Esophagus (tissue), 2 donors: Measurements from ENCODE around the gene TRIM72. TPM values are rescaled to one million over a fixed set of nuclear protein-coding genes. Genes with fewer than 3 reads are reported as not detected.
"Not testable (repeated sequence)": the region's sequence is repeated elsewhere in the genome, so short reads cannot be mapped to it uniquely, and the experiment has no call there.

Source experiments
- H3K27ac ChIP-seq, 2 donors: one replicate each; pipeline ENCODE4 v1.5.1; 2013; ENCODE audit warnings: low read depth in 2 of 2, mild to moderate bottlenecking in 2 of 2, inconsistent platforms in 1 of 2, low read length in 1 of 2, moderate library complexity in 1 of 2
- H3K27me3 ChIP-seq, 2 donors: one replicate each; pipeline ENCODE4 v1.6.1; 2013; ENCODE audit warnings: low read length in 2 of 2, control low read depth in 1 of 2, mild to moderate bottlenecking in 1 of 2; ENCODE audit not compliant: insufficient read depth in 2 of 2, control insufficient read depth in 1 of 2
- H3K36me3 ChIP-seq, 2 donors: one replicate each; pipeline ENCODE4 v1.6.1; 2013; ENCODE audit warnings: low read length in 1 of 2; ENCODE audit not compliant: control insufficient read depth in 2 of 2, insufficient read depth in 2 of 2
- H3K4me1 ChIP-seq, 2 donors: one replicate each; pipeline ENCODE4 v1.6.1; 2013; ENCODE audit warnings: low read length in 1 of 2; ENCODE audit not compliant: control insufficient read depth in 2 of 2, insufficient read depth in 2 of 2
- H3K4me3 ChIP-seq, 2 donors: one replicate each; pipeline ENCODE4 v1.5.1; 2013; ENCODE audit warnings: low read length in 2 of 2, mild to moderate bottlenecking in 2 of 2, low read depth in 1 of 2, moderate library complexity in 1 of 2
- H3K9me3 ChIP-seq, 2 donors: one replicate each; pipeline ENCODE4 v1.6.1; 2013; ENCODE audit warnings: mild to moderate bottlenecking in 2 of 2, low read depth in 1 of 2, low read length in 1 of 2, moderate library complexity in 1 of 2; ENCODE audit not compliant: control insufficient read depth in 2 of 2, insufficient read depth in 1 of 2
- WGBS, 2 donors: extraction: QIAGEN DNeasy Blood & Tissue Kit; methylation state at CpG; one replicate each; pipeline ENCODE4 v1.1.7; 2013; 5-methylcytosine and 5-hydroxymethylcytosine counted together
- polyA plus RNA-seq, 2 donors: library from polyadenylated mRNA; stranded (reverse); fragments of 200-250 nt; gene quantifications; one replicate each; pipeline ENCODE4 v1.2.3, GENCODE V29; 2013
- donor health status: healthy with polysubstance abuse.
- donor health status: Bipolar disorder and iron deficiency.

The TRIM72 gene
- polyA plus RNA-seq, result under 1 TPM; 0.02 to 0.04 TPM

DNA sequence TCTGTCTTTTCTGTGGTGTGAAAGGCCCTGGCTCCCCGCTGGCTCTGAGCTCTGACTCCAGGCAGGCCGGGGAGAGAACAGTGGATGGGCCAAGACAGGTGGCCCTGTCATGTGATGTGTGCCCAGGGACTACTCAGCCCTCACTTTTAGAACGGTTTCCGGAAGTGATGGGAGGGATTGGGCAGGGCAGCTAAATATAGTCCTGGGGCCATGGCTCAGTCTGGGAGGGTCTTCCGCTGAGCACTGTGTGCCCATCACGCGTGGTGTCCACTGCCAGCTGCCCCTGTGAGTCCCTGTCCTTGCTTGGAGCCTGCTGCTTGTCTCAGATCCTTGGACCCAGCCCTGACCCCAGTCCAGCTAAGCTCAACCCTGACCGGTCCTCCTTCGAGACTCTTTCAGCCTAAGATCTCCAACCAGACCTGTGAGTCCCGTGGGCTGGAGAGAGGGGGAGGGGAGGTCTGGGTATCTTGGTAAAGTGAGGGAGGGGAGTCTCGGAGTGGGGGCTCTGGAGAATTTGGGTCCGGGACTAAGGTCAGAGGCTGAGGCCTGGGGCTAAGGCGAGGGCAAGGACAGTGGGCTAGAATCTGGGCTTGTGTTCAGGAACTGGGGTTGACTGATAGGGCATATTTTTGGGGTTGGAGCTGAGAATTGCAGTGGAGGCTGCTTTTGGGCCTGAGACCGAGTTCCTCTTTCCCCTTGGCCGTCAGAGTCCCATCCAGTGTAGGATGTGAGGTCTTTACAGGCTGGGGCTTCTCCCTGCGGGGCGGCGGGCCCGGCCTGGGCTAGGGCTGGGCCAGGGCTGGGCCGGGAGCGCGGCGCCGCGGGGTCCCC lies at the start of gene TRIM72:
Gene TRIM72 (plus strand): TSS at position 243 of the 831 bp plus-strand sequence. CDS start 620 bp downstream, outside the sequence.
- H3K9me3 ChIP-seq, result no peaks in the 10 kb centered on the region
- no peak within 1 kb of the TSS for H3K27ac ChIP-seq
- peak within 1 kb of the TSS; percentile 22 to 25 for H3K4me3 ChIP-seq
- peaks cover 0 to 21% of the 10 kb centered on the region in 2 donors for H3K27me3 ChIP-seq
- peaks cover 8 to 28% of the 10 kb centered on the region in 2 donors for H3K4me1 ChIP-seq
- no peaks in the 10 kb centered on the region for H3K36me3 ChIP-seq
- 73 to 74% methylated on average over 24 to 25 of the region's 25 CpGs for WGBS, 2 donors

GRCh38 chr16:31167315-31167714 lies 46.6 kb upstream of the TRIM72 start:
- no peaks in the 10 kb centered on the region for H3K27me3 ChIP-seq

DNA sequence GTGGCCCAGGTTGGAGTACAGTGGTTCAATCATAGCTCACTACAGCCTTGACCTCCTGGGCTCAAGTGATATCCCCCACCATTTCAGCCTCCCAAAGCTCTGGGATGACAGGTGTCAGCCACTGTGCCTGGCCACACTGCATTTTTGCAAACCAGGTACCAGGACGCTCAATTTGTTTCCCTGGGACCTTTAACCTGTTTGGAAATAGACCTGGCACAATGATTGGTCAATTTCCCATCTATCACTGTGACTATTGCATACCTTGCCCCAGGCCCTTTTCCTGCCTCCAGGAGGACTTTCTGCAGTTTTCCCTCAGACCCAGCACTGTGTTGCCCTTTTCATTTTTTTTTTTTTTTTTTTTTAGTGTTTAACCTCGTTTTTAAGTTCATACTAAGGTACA lies 45.1 kb upstream of the TRIM72 start:
- no peaks in the 10 kb centered on the region for H3K36me3 ChIP-seq
- no peaks in the 10 kb centered on the region for H3K27me3 ChIP-seq
- WGBS, 2 donors, result 62 to 77% methylated on average over 2 of the region's 2 CpGs
- no peak overlapping the region for H3K27ac ChIP-seq
- H3K4me1 ChIP-seq, result no peaks in the 10 kb centered on the region
- H3K4me3 ChIP-seq, result no peak overlapping the region
- no peaks in the 10 kb centered on the region for H3K9me3 ChIP-seq

More at GRCh38 chr16:31167315-31167714, 46.6 kb upstream of the TRIM72 start:
- no peaks in the 10 kb centered on the region for H3K4me1 ChIP-seq
- H3K36me3 ChIP-seq, result no peaks in the 10 kb centered on the region
- H3K27ac ChIP-seq, result no peak overlapping the region
- no peaks in the 10 kb centered on the region for H3K9me3 ChIP-seq
- no peak overlapping the region for H3K4me3 ChIP-seq
- WGBS, 2 donors, result 83 to 90% methylated on average over 8 of the region's 8 CpGs

DNA sequence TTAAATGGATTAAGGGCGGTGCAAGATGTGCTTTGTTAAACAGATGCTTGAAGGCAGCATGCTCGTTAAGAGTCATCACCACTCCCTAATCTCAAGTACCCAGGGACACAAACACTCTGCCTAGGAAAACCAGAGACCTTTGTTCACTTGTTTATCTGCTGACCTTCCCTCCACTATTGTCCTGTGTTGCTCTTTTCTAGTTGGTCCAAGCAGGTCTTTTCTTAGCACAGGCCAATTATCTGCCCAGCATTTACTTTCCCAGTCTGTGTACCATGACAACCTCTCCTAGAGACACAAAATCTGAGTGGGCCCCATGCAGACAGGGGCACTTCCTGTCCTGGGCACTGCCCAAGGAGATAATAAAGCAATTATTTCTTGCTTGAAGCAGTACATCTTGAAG lies 43.9 kb upstream of the TRIM72 start:
- WGBS, 2 donors, result no CpG with 5 or more reads among the region's 2 CpGs
- not testable (repeated sequence) for H3K9me3 ChIP-seq, H3K27me3 ChIP-seq, H3K36me3 ChIP-seq, H3K4me1 ChIP-seq, H3K27ac ChIP-seq, H3K4me3 ChIP-seq

GRCh38 chr16:31177136-31177535 lies 36.8 kb upstream of the TRIM72 start:
- H3K4me1 ChIP-seq, result no peaks in the 10 kb centered on the region
- H3K4me3 ChIP-seq, result no peak overlapping the region
- WGBS, 2 donors, result 62 to 63% methylated on average over 3 of the region's 3 CpGs
- H3K36me3 ChIP-seq, result no peaks in the 10 kb centered on the region
- H3K27me3 ChIP-seq, result no peaks in the 10 kb centered on the region
- H3K9me3 ChIP-seq, result no peaks in the 10 kb centered on the region
- no peak overlapping the region for H3K27ac ChIP-seq

DNA sequence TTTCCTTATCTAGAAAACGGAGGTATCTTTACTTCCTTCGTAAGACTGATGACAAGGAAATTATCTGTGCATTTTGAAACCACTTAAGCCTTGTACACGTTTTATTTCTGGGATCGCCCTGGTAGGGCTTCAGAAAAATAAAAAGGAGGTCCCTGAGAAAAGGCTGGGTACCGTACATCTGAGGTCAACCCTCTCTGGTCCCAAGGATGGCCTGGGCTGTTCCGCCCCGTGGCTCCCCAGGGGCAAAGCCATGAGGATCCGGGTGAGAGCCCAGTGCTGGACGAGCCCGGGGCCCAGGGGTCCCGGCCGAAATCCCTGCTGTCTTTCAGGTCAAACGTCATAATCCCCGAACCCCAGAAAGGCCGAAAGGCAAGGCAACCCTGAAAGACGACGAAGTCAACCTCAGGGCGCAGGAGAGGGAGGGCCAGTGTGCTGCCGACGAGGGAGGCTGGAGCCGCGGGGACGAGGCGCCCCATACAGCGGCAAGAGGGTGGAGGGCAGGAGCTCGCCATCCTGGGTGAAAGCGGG lies 34.6 kb upstream of the TRIM72 start:
- H3K4me1 ChIP-seq, result peaks cover 0 to 5% of the 10 kb centered on the region in 2 donors
- WGBS, 2 donors, result 3 to 4% methylated on average over 27 of the region's 27 CpGs
- no peaks in the 10 kb centered on the region for H3K27me3 ChIP-seq
- H3K4me3 ChIP-seq, result peak overlapping the region; percentile 84 to 98
- no peaks in the 10 kb centered on the region for H3K9me3 ChIP-seq
- H3K27ac ChIP-seq, result peak overlapping the region; percentile 95 to 97
- peaks cover 6 to 12% of the 10 kb centered on the region in 2 donors for H3K36me3 ChIP-seq

- peaks cover 6 to 14% of the 10 kb centered on the region in 2 donors for H3K36me3 ChIP-seq
- no peaks in the 10 kb centered on the region for H3K27me3 ChIP-seq
- H3K9me3 ChIP-seq, result no peaks in the 10 kb centered on the region
- peak within 1 kb of the TSS; percentile 84 to 98 for H3K4me3 ChIP-seq
- 0% methylated on average over 69 of the region's 69 CpGs for WGBS, 2 donors
- peaks cover 0 to 5% of the 10 kb centered on the region in 2 donors for H3K4me1 ChIP-seq
- H3K27ac ChIP-seq, result peak within 1 kb of the TSS; percentile 95 to 97
These were observed 34.0 kb upstream of the TRIM72 start, which contains the start of gene FUS for GRCh38 chr16:31179747-31180459. Gene FUS (plus strand): TSS chr16:31180139. CDS start chr16:31180215, 76 bp downstream.

- peak overlapping the region; percentile 84 to 98 for H3K4me3 ChIP-seq
- peaks cover 0 to 5% of the 10 kb centered on the region in 2 donors for H3K4me1 ChIP-seq
- peaks cover 6 to 24% of the 10 kb centered on the region in 2 donors for H3K36me3 ChIP-seq
- H3K27ac ChIP-seq, result peak overlapping the region; percentile 36 to 97
- no peaks in the 10 kb centered on the region for H3K9me3 ChIP-seq
- WGBS, 2 donors, result 3 to 4% methylated on average over 31 of the region's 31 CpGs
- H3K27me3 ChIP-seq, result no peaks in the 10 kb centered on the region
These were observed 32.7 kb upstream of the TRIM72 start for GRCh38 chr16:31181102-31181830.

DNA sequence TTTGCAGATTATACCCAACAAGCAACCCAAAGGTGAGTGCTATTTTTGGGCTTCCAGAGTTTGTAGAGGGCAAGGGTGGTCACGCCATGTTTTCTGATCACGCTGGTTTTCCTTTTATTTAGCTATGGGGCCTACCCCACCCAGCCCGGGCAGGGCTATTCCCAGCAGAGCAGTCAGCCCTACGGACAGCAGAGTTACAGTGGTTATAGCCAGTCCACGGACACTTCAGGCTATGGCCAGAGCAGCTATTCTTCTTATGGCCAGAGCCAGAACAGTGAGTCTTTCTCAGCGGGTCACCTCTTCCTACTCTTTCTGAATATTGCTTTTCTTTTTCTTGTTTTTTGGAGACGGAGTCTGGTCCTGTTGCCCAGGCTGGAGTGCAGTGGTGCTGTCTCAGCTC lies 31.5 kb upstream of the TRIM72 start:
- Histone ChIP-seq H3K9me3 (no peaks in the 10 kb centered on the region), H3K4me3 (peak overlapping the region in 1 of 2 donors; percentile 84), H3K27me3 (no peaks in the 10 kb centered on the region), H3K27ac (no peak overlapping the region), H3K36me3 (peaks cover 11 to 33% of the 10 kb centered on the region in 2 donors), H3K4me1 (peaks cover 0 to 5% of the 10 kb centered on the region in 2 donors)
- 16 to 19% methylated on average over 7 of the region's 7 CpGs for WGBS, 2 donors
